Right lobe of liver (tissue), 6 donors: ENCODE results near the gene SOAT1. TPM values are rescaled to one million over a fixed set of nuclear protein-coding genes. Genes with fewer than 3 reads are reported as not detected.

Source experiments
- ATAC-seq, 4 donors: fragments of 200-7000 bp; cut with Tn5 transposase; one replicate each; pipeline ENCODE4 v1.9.1; 2020; ENCODE audit warnings: mild to moderate bottlenecking in 4 of 4, moderate library complexity in 4 of 4
- DNase-seq, 3 donors: peaks; one replicate each; pipeline ENCODE4 v3.0.0-alpha.2; 2020
- H3K27ac ChIP-seq, 3 donors: fragments of 200-600 bp; one replicate each; pipeline ENCODE4 v1.8.0; 2022
- H3K27me3 ChIP-seq, 2 donors: fragments of 200-600 bp; one replicate each; pipeline ENCODE4 v1.8.0; 2022
- H3K36me3 ChIP-seq, 4 donors: fragments of 200-600 bp; sonication (generic) in 1 of 4; one replicate each; pipeline versions ENCODE4 v1.5.1 to v1.8.0; 2017 to 2022; ENCODE audit warnings: control low read depth in 1 of 4
- H3K4me1 ChIP-seq, 4 donors: fragments of 200-600 bp; sonication (generic) in 1 of 4; one replicate each; pipeline versions ENCODE4 v1.5.1 to v1.8.0; 2017 to 2022; ENCODE audit warnings: control low read depth in 1 of 4
- H3K4me3 ChIP-seq, 3 donors: fragments of 200-600 bp; one replicate each; pipeline ENCODE4 v1.8.0; 2022
- H3K9me3 ChIP-seq, 4 donors: fragments of 200-600 bp; sonication (generic) in 1 of 4; one replicate each; pipeline versions ENCODE4 v1.5.1 to v1.8.0; 2017 to 2022; ENCODE audit warnings: control low read depth in 1 of 4
- POLR2A ChIP-seq: fragments of 450-650 bp; IDR thresholded peaks from one replicate; pipeline ENCODE4 v1.6.1; 2017; ENCODE audit warnings: antibody characterized with exemption, mild to moderate bottlenecking
- WGBS: methylation state at CpG from one replicate; pipeline ENCODE4 v1.1.6; 2018; ENCODE audit warnings: low coverage, low lambda C conversion rate; ENCODE audit not compliant: insufficient coverage; ENCODE audit errors: missing lambda C conversion rate; 5-methylcytosine and 5-hydroxymethylcytosine counted together
- intact Hi-C, 2 donors: fragments of 100-400 bp; cut with DNase I; formaldehyde crosslinking; loops; one replicate each; pipeline versions ENCODE4 v1.11.2 to v1.14.1; 2022
- total RNA-seq, 6 experiments: library from RNA; depleted of rRNA in 2 of 6; stranded (reverse); fragments of >200 nt in 2 of 6; fragmentation: NEBNext Ultra II Directional in 3 of 6; extraction: Animal tissue kit (Norgen Biotek cat#: 25700) in 3 of 6; gene quantifications; one replicate each; pipeline versions ENCODE4 v1.1.0 to v1.2.4, GENCODE V29; 2016 to 2023
- TF ChIP-seq, protein P1 (sequence below), 4 donors: fragments of 200-600 bp in 3 of 4; fragments of 450-650 bp in 1 of 4; IDR thresholded peaks; one replicate each; pipeline versions ENCODE4 v1.5.1 to v1.8.0; 2016 to 2022; ENCODE audit warnings: antibody characterized with exemption in 4 of 4, mild to moderate bottlenecking in 2 of 4
- donor health status: DM: no; HTN: yes; CAD: no.
- donor health status: DM: no; HTN: no; CAD: no.
- donor health status: DM: no; HTN: no; CAD: no.
- donor health status: DM: no; HTN: yes; CAD: no.
- donor health status: DM: no; HTN: yes; CAD: no.

SOAT1 gene
- total RNA-seq, 6 experiments from 2014 or later: 5.8 to 20.5 (median 14.3) TPM

DNA sequence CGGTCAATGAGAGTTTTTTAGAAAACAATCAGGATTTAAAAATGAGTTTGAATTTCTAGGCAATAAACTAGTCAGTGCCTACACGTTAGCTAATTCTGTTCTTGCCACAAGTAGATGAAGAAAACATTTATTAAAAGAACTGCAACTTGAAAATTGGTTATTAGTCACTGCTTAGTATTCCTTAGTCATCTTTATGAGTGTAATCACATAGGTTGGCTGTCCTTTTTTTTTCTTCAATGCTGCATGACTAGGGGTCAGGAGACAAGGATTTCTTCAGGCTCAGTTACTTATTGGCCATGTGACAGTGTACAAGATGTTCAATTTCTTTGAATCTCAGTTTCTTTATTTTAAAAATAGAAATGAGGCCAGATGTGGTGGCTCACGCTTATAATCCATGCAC is 17.1 kb downstream of the SOAT1 start:
- no peak overlapping the region for H3K27ac ChIP-seq
- whole genome bisulfite sequencing: 80% methylated on average over 3 of the region's 3 CpGs
- ATAC-seq: peak in 1 of 4 donors; percentile 18

DNA sequence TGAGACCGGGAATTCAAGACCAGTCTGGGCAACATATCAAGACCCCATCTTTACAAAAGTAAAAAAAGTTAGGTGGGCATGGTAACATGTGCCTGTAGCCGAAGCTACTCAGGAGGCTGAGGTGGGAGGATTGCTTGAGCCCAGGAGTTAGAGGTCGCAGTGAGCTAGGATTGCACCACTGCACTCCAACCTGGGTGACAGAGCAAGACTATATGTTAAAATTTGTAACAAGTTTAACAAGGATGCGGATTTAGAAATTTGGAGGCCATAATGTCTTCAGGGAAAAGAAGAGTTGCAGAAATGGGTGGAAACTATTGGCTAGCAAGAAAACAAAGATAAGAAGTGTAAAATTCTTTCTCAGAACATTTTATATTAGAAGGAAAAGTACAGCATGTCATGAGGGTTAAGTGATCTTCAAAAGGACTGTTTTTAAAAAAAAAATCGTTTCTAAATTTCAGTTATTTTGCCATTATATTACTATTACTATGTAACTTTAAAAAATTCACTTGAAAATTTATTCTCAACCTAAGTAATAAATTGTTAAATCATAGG is 17.6 kb downstream of the SOAT1 start:
- WGBS: 92% methylated on average over 3 of the region's 5 CpGs
- H3K4me3 ChIP-seq: no peak overlapping the region
- DNase-seq: no peak
- no peaks in the 10 kb centered on the region for H3K36me3 ChIP-seq
- H3K27me3 ChIP-seq: no peaks in the 10 kb centered on the region
- H3K4me1 ChIP-seq: no peaks in the 10 kb centered on the region
- H3K9me3 ChIP-seq: no peaks in the 10 kb centered on the region
- no peak for TF ChIP-seq POLR2A
- TF ChIP-seq, protein P1, sequence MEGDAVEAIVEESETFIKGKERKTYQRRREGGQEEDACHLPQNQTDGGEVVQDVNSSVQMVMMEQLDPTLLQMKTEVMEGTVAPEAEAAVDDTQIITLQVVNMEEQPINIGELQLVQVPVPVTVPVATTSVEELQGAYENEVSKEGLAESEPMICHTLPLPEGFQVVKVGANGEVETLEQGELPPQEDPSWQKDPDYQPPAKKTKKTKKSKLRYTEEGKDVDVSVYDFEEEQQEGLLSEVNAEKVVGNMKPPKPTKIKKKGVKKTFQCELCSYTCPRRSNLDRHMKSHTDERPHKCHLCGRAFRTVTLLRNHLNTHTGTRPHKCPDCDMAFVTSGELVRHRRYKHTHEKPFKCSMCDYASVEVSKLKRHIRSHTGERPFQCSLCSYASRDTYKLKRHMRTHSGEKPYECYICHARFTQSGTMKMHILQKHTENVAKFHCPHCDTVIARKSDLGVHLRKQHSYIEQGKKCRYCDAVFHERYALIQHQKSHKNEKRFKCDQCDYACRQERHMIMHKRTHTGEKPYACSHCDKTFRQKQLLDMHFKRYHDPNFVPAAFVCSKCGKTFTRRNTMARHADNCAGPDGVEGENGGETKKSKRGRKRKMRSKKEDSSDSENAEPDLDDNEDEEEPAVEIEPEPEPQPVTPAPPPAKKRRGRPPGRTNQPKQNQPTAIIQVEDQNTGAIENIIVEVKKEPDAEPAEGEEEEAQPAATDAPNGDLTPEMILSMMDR (IDR thresholded peaks at IDR 0.05): no peak
- ATAC-seq: no peak
- intact Hi-C loops: no loop called here
- no peak overlapping the region for H3K27ac ChIP-seq

More for the DNA sequence above, 17.1 kb downstream of the SOAT1 start:
- Histone ChIP-seq H3K36me3 (no peaks in the 10 kb centered on the region), H3K9me3 (no peaks in the 10 kb centered on the region), H3K27me3 (no peaks in the 10 kb centered on the region), H3K4me1 (no peaks in the 10 kb centered on the region), H3K4me3 (no peak overlapping the region)
- intact Hi-C loops: no loop called here
- DNase-seq: no peak
- TF ChIP-seq POLR2A: no peak
- TF ChIP-seq, protein P1 (IDR thresholded peaks at IDR 0.05): no peak

DNA sequence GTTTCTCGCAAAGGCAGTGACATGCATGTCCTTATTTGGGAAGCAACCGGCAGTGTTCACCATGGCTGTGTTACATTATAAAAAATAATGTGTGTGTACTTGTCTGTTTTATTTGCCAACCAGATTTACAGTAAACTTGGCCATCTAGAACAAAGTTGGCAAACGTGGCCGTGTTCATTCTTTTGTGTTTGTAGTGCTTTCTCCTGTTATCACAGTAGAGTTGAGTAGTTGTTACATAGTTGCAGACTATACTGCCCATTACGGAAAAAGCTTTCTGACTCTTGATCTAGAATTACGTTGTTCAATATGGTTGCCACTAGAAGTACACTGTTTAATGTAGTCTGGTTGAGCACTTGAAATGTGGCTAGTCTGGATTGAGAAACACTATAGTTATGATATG is 19.4 kb downstream of the SOAT1 start:
- Histone ChIP-seq H3K36me3 (no peaks in the 10 kb centered on the region), H3K4me1 (no peaks in the 10 kb centered on the region), H3K9me3 (no peaks in the 10 kb centered on the region), H3K4me3 (no peak overlapping the region), H3K27me3 (no peaks in the 10 kb centered on the region), H3K27ac (no peak overlapping the region)
- peak in 1 of 4 donors; percentile 25 for ATAC-seq
- 76% methylated on average over 5 of the region's 6 CpGs for WGBS
- DNase-seq: no peak
- intact Hi-C loops: no loop called here
- no peak for TF ChIP-seq POLR2A
- TF ChIP-seq, protein P1 (IDR thresholded peaks at IDR 0.05): no peak

DNA sequence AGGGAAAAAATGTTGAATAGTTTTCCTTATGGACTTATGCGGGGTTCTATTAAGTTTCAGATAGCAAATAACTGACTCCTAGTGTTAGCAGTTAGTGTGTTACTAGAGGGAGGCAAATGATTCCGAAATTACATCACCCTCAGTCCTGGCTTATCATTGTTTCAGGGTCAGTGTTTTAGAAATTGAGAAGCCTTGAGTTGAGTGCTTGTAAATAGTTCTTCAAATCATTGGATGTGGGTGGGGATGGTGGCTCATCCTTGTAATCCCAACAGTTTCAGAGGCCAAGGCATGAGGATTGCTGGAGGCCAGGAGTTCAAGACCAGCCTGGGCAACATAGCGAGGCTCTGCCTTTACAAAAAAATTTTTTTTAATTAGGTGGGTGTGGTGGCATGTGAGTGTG is 21.3 kb downstream of the SOAT1 start:
- DNase-seq (no peak), ATAC-seq (peak in 1 of 4 donors; percentile 17)
- Histone ChIP-seq H3K27me3 (no peaks in the 10 kb centered on the region), H3K27ac (no peak overlapping the region), H3K4me3 (no peak overlapping the region), H3K36me3 (no peaks in the 10 kb centered on the region), H3K4me1 (no peaks in the 10 kb centered on the region), H3K9me3 (no peaks in the 10 kb centered on the region)
- intact Hi-C loops: no loop called here
- TF ChIP-seq, protein P1 (IDR thresholded peaks at IDR 0.05): no peak
- TF ChIP-seq POLR2A: no peak
- WGBS: 90% methylated on average over 3 of the region's 3 CpGs

DNA sequence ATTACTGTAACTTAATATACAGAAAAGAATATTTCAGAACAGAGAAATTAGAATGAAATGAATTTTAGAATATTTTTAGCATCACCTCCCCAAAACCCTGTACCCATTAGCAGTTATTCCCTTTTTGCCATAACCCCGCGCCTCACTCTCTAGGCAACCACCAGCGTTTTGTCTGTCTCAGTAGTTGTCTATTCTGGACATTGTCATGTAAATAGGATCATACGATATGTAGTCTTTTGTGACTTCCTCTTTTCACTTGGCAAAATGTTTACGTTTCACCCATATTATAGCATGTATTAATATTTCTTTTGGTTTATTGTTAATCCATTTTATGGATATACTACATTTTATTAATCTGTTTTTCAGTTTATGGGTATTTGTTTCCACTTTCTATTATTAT is 24.9 kb downstream of the SOAT1 start:
- ATAC-seq: no peak

More for the DNA sequence above, 24.9 kb downstream of the SOAT1 start:
- 64% methylated on average over 5 of the region's 5 CpGs for WGBS
- no peak for DNase-seq
- Histone ChIP-seq H3K27me3 (no peaks in the 10 kb centered on the region), H3K4me3 (no peak overlapping the region), H3K27ac (no peak overlapping the region), H3K36me3 (peaks cover 0 to under 1% (median 0%) of the 10 kb centered on the region in 4 donors), H3K4me1 (no peaks in the 10 kb centered on the region), H3K9me3 (no peaks in the 10 kb centered on the region)
- intact Hi-C loops: no loop called here
- no peak for TF ChIP-seq POLR2A
- TF ChIP-seq, protein P1 (IDR thresholded peaks at IDR 0.05): no peak
